B cell (primary cell): ENCODE measurements around the gene ARID4B. TPM values are rescaled to one million over a fixed set of nuclear protein-coding genes. Genes with fewer than 3 reads are reported as not detected.

Experiments used
- ATAC-seq: fragments of 200-7000 bp; cut with Tn5 transposase; one replicate; pipeline ENCODE4 v1.10.0; 2021; ENCODE audit warnings: low read depth, mild to moderate bottlenecking, moderate number of reproducible peaks, moderate library complexity
- CTCF ChIA-PET: fragments of 350-600 bp; sonication (Branson Sonifier 250); formaldehyde crosslinking; loops from one replicate; lab custom pipeline; 2021; ENCODE audit warnings: antibody characterized with exemption, inconsistent platforms; lab: Charles Lee
- POLR2A ChIA-PET: fragments of 350-600 bp; sonication (Branson Sonifier 250); formaldehyde crosslinking; loops from one replicate; lab custom pipeline; 2021; ENCODE audit warnings: antibody characterized with exemption; lab: Charles Lee
- DNase-seq: peaks from one replicate; pipeline ENCODE4 v3.0.0; 2013
- H2AFZ ChIP-seq: 2 replicates; pipeline ENCODE4 v1.6.1; 2012; ENCODE audit warnings: mild to moderate bottlenecking, low read depth, low read length; ENCODE audit not compliant: insufficient read depth, poor library complexity, severe bottlenecking
- H3K27ac ChIP-seq, 2 donors: 1 replicate in 1 of 2; 2 replicates in 1 of 2; pipeline ENCODE4 v1.5.1; 2012 to 2013; ENCODE audit warnings: low read length in 2 of 2, mild to moderate bottlenecking in 2 of 2, moderate library complexity in 1 of 2
- H3K27me3 ChIP-seq, 4 experiments: fragments of 200-600 bp in 1 of 4; sonication (generic) in 1 of 4; replicated peaks in 1 of 4; 1 replicate in 2 of 4; 2 replicates in 2 of 4; pipeline versions ENCODE4 v1.6.1 to v1.7.0; 2013 to 2016; ENCODE audit warnings: low read length in 3 of 4, mild to moderate bottlenecking in 2 of 4, mixed read lengths in 1 of 4, moderate library complexity in 1 of 4; ENCODE audit not compliant: insufficient read depth in 4 of 4, control insufficient read depth in 3 of 4; ENCODE audit errors: control extremely low read depth in 1 of 4
- H3K36me3 ChIP-seq, 2 experiments: replicated peaks in 1 of 2; 1 replicate in 1 of 2; 2 replicates in 1 of 2; pipeline versions ENCODE4 v1.6.1 to v1.7.1; 2013; ENCODE audit warnings: low read length in 1 of 2; ENCODE audit not compliant: insufficient read depth in 2 of 2, control insufficient read depth in 1 of 2; ENCODE audit errors: control extremely low read depth in 1 of 2, extremely low read depth in 1 of 2
- H3K4me1 ChIP-seq, 2 donors: fragments of 200-600 bp in 1 of 2; sonication (generic) in 1 of 2; 1 replicate in 1 of 2; 2 replicates in 1 of 2; pipeline versions ENCODE4 v1.5.1 to v1.6.1; 2013 to 2017; ENCODE audit warnings: low read length in 2 of 2; ENCODE audit not compliant: control insufficient read depth in 2 of 2, insufficient read depth in 2 of 2
- H3K4me2 ChIP-seq: replicated peaks from 2 replicates; pipeline ENCODE3; 2012; ENCODE audit warnings: mild to moderate bottlenecking, low read depth, low read length; ENCODE audit not compliant: poor library complexity, severe bottlenecking
- H3K4me3 ChIP-seq, 5 experiments: fragments of 200-600 bp in 1 of 5; sonication (generic) in 1 of 5; 1 replicate in 3 of 5; 2 replicates in 2 of 5; pipeline versions ENCODE4 v1.5.1 to v1.7.0; 2011 to 2016; ENCODE audit warnings: low read length in 4 of 5, mild to moderate bottlenecking in 4 of 5, low read depth in 2 of 5, control low read depth in 1 of 5, moderate library complexity in 1 of 5; ENCODE audit not compliant: insufficient read depth in 1 of 5; ENCODE audit errors: control extremely low read depth in 1 of 5, extremely low read depth in 1 of 5
- H3K79me2 ChIP-seq: fragments of 200-600 bp; sonication (generic); one replicate; pipeline ENCODE4 v1.6.0; 2016; ENCODE audit warnings: low read length; ENCODE audit not compliant: control insufficient read depth, insufficient read depth
- H3K9ac ChIP-seq: fragments of 200-600 bp; sonication (generic); 2 replicates; pipeline ENCODE4 v1.6.1; 2017; ENCODE audit warnings: mild to moderate bottlenecking, low read length, moderate library complexity
- H3K9me3 ChIP-seq, 3 donors: one replicate each; pipeline versions ENCODE4 v1.6.1 to v1.7.1; 2013; ENCODE audit warnings: low read length in 2 of 3; ENCODE audit not compliant: control insufficient read depth in 2 of 3, insufficient read depth in 1 of 3; ENCODE audit errors: control extremely low read depth in 1 of 3
- H4K20me1 ChIP-seq: 2 replicates; pipeline ENCODE4 v1.6.0; 2012; ENCODE audit warnings: mild to moderate bottlenecking, low read length; ENCODE audit not compliant: insufficient read depth, control insufficient read depth, poor library complexity, severe bottlenecking
- H3K27ac Mint-ChIP-seq: one replicate; pipeline ENCODE4 v1.8.0; 2021; ENCODE audit warnings: mixed read lengths
- H3K27me3 Mint-ChIP-seq: one replicate; pipeline ENCODE4 v1.8.0; 2021; ENCODE audit warnings: mixed read lengths
- H3K4me1 Mint-ChIP-seq: one replicate; pipeline ENCODE4 v1.8.0; 2021; ENCODE audit warnings: mixed read lengths
- H3K4me3 Mint-ChIP-seq: one replicate; pipeline ENCODE4 v1.8.0; 2021; ENCODE audit warnings: mixed read lengths
- H3K9me3 Mint-ChIP-seq: one replicate; pipeline ENCODE4 v1.8.0; 2022; ENCODE audit warnings: mixed read lengths; ENCODE audit not compliant: insufficient read depth
- CTCF ChIP-seq: fragments of 200-600 bp; IDR thresholded peaks from one replicate; pipeline ENCODE4 v1.8.0; 2022; ENCODE audit warnings: antibody characterized with exemption, mild to moderate bottlenecking
- EZH2 ChIP-seq: IDR thresholded peaks from 2 replicates; pipeline ENCODE4 v1.6.1; 2012; ENCODE audit warnings: borderline replicate concordance, low read depth, mild to moderate bottlenecking, moderate library complexity, low read length; ENCODE audit not compliant: insufficient read depth, poor library complexity, severe bottlenecking
- WGBS: methylation state at CpG from one replicate; pipeline ENCODE4 v1.1.5; 2013; ENCODE audit warnings: missing lambda C conversion rate; ENCODE audit not compliant: insufficient coverage; 5-methylcytosine and 5-hydroxymethylcytosine counted together
- intact Hi-C: fragments of 100-400 bp; cut with micrococcal nuclease; formaldehyde crosslinking; loops from one replicate; pipeline ENCODE4 v1.10.0; 2022
- polyA plus RNA-seq: library from polyadenylated mRNA; depleted of rRNA; stranded (reverse); fragments of >200 nt; gene quantifications from 2 replicates; pipeline ENCODE4 v1.2.3, GENCODE V29; 2012
- total RNA-seq, 2 donors: library from RNA; stranded (reverse); fragments of 120-200 nt in 1 of 2; gene quantifications; 1 replicate in 1 of 2; 2 replicates in 1 of 2; pipeline versions ENCODE4 v1.2.3 to v1.2.4, GENCODE V29; 2013 to 2022

The ARID4B gene
- total and polyA plus RNA-seq, 2 donors (not counting 1 experiment from before 2014, with no cell fraction given): 13.2 to 110 TPM

- no peak overlapping the region for H3K27ac Mint-ChIP-seq
- H3K9me3 Mint-ChIP-seq: no peaks in the 10 kb centered on the region
- ATAC-seq (no peak), DNase-seq (no peak)
- Histone ChIP-seq H3K4me2 (no peak overlapping the region), H4K20me1 (peaks cover 9% of the 10 kb centered on the region), H3K9ac (no peak overlapping the region), H3K79me2 (peaks cover 66% of the 10 kb centered on the region), H3K9me3 (no peaks in the 10 kb centered on the region), H2AFZ (no peak overlapping the region), H3K27me3 (no peaks in the 10 kb centered on the region), H3K4me3 (no peak overlapping the region), H3K4me1 (peaks cover 11 to 17% of the 10 kb centered on the region in 2 donors), H3K27ac (no peak overlapping the region), H3K36me3 (peaks cover 13 to 49% of the 10 kb centered on the region in 2 experiments)
- ChIA-PET CTCF (interaction anchor here (0.7 to 1.5 kb wide), 3 partner anchors 11 to 260 kb away, joined by 3 to 4 read pairs (median 3); no protein-coding TSS in a partner anchor), POLR2A (interaction anchor here (1.1 kb wide), 1 partner anchor 10 kb away, joined by 3 read pairs; no protein-coding TSS in a partner anchor)
- H3K4me3 Mint-ChIP-seq: no peak overlapping the region
- no peaks in the 10 kb centered on the region for H3K27me3 Mint-ChIP-seq
- TF ChIP-seq EZH2: no peak
- TF ChIP-seq CTCF: no peak
- intact Hi-C loops: no loop called here
- WGBS: 88% methylated on average over 1 of the region's 4 CpGs
- peaks cover 16% of the 10 kb centered on the region for H3K4me1 Mint-ChIP-seq
These were observed 171.2 kb downstream of the ARID4B start for GRCh38 chr1:235156740-235157139.

GRCh38 chr1:235156265-235156664 is 171.7 kb downstream of the ARID4B start:
- CTCF ChIA-PET: interaction anchor here (0.7 to 0.9 kb wide), 2 partner anchors 10 to 19 kb away, joined by 3 read pairs; no protein-coding TSS in a partner anchor
- WGBS: 92% methylated on average over 2 of the region's 3 CpGs

More at GRCh38 chr1:235156265-235156664, 171.7 kb downstream of the ARID4B start:
- POLR2A ChIA-PET: interaction anchor here (0.5 to 1.1 kb wide), 2 partner anchors 11 to 257 kb away, joined by 3 to 7 read pairs; no protein-coding TSS in a partner anchor
- DNase-seq: no peak
- no peaks in the 10 kb centered on the region for H3K9me3 Mint-ChIP-seq
- TF ChIP-seq CTCF: no peak
- no peak for TF ChIP-seq EZH2
- intact Hi-C loops: no loop called here
- Histone ChIP-seq H3K36me3 (peaks cover 17 to 52% of the 10 kb centered on the region in 2 experiments), H3K9ac (no peak overlapping the region), H2AFZ (no peak overlapping the region), H3K79me2 (peaks cover 70% of the 10 kb centered on the region), H4K20me1 (peaks cover 13% of the 10 kb centered on the region), H3K9me3 (no peaks in the 10 kb centered on the region), H3K27ac (no peak overlapping the region), H3K27me3 (no peaks in the 10 kb centered on the region), H3K4me1 (peaks cover 8 to 14% of the 10 kb centered on the region in 2 donors), H3K4me2 (no peak overlapping the region), H3K4me3 (no peak overlapping the region)
- ATAC-seq: no peak
- peaks cover 13% of the 10 kb centered on the region for H3K4me1 Mint-ChIP-seq
- no peak overlapping the region for H3K4me3 Mint-ChIP-seq
- no peak overlapping the region for H3K27ac Mint-ChIP-seq
- no peaks in the 10 kb centered on the region for H3K27me3 Mint-ChIP-seq
